Activated B cell treated with CpG ODN at 0.5 μM for 24 hours (primary cell): ENCODE results near the gene FAM3B. TPM values are rescaled to one million over a fixed set of nuclear protein-coding genes. Genes with fewer than 3 reads are reported as not detected.

Experiments
- ATAC-seq: fragments of 200-7000 bp; cut with Tn5 transposase; one replicate; pipeline ENCODE4 v1.10.0; 2021; ENCODE audit warnings: low read depth, mild to moderate bottlenecking, moderate library complexity
- CTCF ChIA-PET: fragments of 350-600 bp; sonication (Branson Sonifier 250); formaldehyde crosslinking; loops from one replicate; lab custom pipeline; 2021; ENCODE audit warnings: antibody characterized with exemption; lab: Charles Lee
- POLR2A ChIA-PET: fragments of 350-600 bp; sonication (Branson Sonifier 250); formaldehyde crosslinking; loops from one replicate; lab custom pipeline; 2021; ENCODE audit warnings: antibody characterized with exemption; lab: Charles Lee
- DNase-seq: peaks from one replicate; pipeline ENCODE4 v3.0.0; 2022
- H3K27ac Mint-ChIP-seq: one replicate; pipeline ENCODE4 v1.8.0; 2020; ENCODE audit warnings: mixed read lengths
- H3K27me3 Mint-ChIP-seq: one replicate; pipeline ENCODE4 v1.8.0; 2021; ENCODE audit warnings: mixed read lengths
- H3K36me3 Mint-ChIP-seq: one replicate; pipeline ENCODE4 v1.8.0; 2021; ENCODE audit warnings: low read depth, mixed read lengths
- H3K4me1 Mint-ChIP-seq: one replicate; pipeline ENCODE4 v1.8.0; 2021; ENCODE audit warnings: mixed read lengths
- H3K4me3 Mint-ChIP-seq: one replicate; pipeline ENCODE4 v1.8.0; 2020; ENCODE audit warnings: mild to moderate bottlenecking, mixed read lengths
- H3K9me3 Mint-ChIP-seq: one replicate; pipeline ENCODE4 v1.8.0; 2020; ENCODE audit warnings: mixed read lengths
- intact Hi-C: fragments of 100-400 bp; cut with micrococcal nuclease; formaldehyde crosslinking; loops from one replicate; pipeline ENCODE4 v1.15.1; 2024
- total RNA-seq: library from RNA; stranded (reverse); gene quantifications from 2 replicates; pipeline ENCODE4 v1.2.3, GENCODE V29; 2022
- TF ChIP-seq, protein P1 (sequence below): fragments of 200-600 bp; IDR thresholded peaks from one replicate; pipeline ENCODE4 v1.8.0; 2022; ENCODE audit warnings: antibody characterized with exemption, mild to moderate bottlenecking

The FAM3B gene
- total RNA-seq, 1 donor from 2014 or later, result not detected

GRCh38 chr21:41280115-41280919, 36.3 kb upstream of the FAM3B start:
- ChIA-PET CTCF (interaction anchor here (5.3 to 7.0 kb wide), 2 partner anchors 111 to 177 kb away, joined by 49 to 165 read pairs; partner anchors contain the start of gene BACE2), POLR2A (no interaction called here)
- TF ChIP-seq, protein P1, sequence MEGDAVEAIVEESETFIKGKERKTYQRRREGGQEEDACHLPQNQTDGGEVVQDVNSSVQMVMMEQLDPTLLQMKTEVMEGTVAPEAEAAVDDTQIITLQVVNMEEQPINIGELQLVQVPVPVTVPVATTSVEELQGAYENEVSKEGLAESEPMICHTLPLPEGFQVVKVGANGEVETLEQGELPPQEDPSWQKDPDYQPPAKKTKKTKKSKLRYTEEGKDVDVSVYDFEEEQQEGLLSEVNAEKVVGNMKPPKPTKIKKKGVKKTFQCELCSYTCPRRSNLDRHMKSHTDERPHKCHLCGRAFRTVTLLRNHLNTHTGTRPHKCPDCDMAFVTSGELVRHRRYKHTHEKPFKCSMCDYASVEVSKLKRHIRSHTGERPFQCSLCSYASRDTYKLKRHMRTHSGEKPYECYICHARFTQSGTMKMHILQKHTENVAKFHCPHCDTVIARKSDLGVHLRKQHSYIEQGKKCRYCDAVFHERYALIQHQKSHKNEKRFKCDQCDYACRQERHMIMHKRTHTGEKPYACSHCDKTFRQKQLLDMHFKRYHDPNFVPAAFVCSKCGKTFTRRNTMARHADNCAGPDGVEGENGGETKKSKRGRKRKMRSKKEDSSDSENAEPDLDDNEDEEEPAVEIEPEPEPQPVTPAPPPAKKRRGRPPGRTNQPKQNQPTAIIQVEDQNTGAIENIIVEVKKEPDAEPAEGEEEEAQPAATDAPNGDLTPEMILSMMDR, result no peak
- ATAC-seq (no peak), DNase-seq (no peak)
- Mint-ChIP-seq H3K9me3 (no peaks in the 10 kb centered on the region), H3K4me1 (peaks cover 2% of the 10 kb centered on the region), H3K36me3 (peaks cover 19% of the 10 kb centered on the region), H3K4me3 (no peak overlapping the region), H3K27ac (no peak overlapping the region), H3K27me3 (no peaks in the 10 kb centered on the region)
- intact Hi-C loops, result loop anchor here (5.0 kb wide), 3 partner anchors 158 to 837 kb away; partner anchors contain the start of gene RIPK4

GRCh38 chr21:41282412-41282811, 34.2 kb upstream of the FAM3B start:
- ATAC-seq, result no peak
- DNase-seq, result no peak
- Mint-ChIP-seq H3K4me3 (no peak overlapping the region), H3K9me3 (no peaks in the 10 kb centered on the region), H3K27me3 (no peaks in the 10 kb centered on the region), H3K27ac (no peak overlapping the region), H3K4me1 (peaks cover 2% of the 10 kb centered on the region), H3K36me3 (no peaks in the 10 kb centered on the region)
- TF ChIP-seq, protein P1, result no peak
- CTCF ChIA-PET, result interaction anchor here (0.7 to 7.0 kb wide), 23 partner anchors 10 to 835 kb away, joined by 3 to 165 read pairs (median 10); partner anchors contain the start of gene BACE2
- intact Hi-C loops, result loop anchor here (5.0 kb wide), 3 partner anchors 160 to 835 kb away; partner anchors contain the start of gene RIPK4
- POLR2A ChIA-PET, result no interaction called here

GRCh38 chr21:41283211-41283818, 33.3 kb upstream of the FAM3B start:
- intact Hi-C loops, result loop anchor here (1.0 to 5.0 kb wide), 6 partner anchors 86 to 834 kb away; partner anchors contain the start of gene RIPK4
- no peaks in the 10 kb centered on the region for H3K27me3 Mint-ChIP-seq
- POLR2A ChIA-PET, result interaction anchor here (1.0 to 1.6 kb wide), 4 partner anchors 78 to 177 kb away, joined by 3 to 15 read pairs (median 5); no protein-coding TSS in a partner anchor
- no peaks in the 10 kb centered on the region for H3K36me3 Mint-ChIP-seq
- TF ChIP-seq, protein P1, result no peak
- no peak overlapping the region for H3K27ac Mint-ChIP-seq
- ATAC-seq (peak; percentile 93), DNase-seq (no peak)
- CTCF ChIA-PET, result interaction anchor here (0.6 to 7.0 kb wide), 47 partner anchors 9 to 834 kb away, joined by 3 to 165 read pairs (median 4); partner anchors contain the start of gene BACE2
- no peak overlapping the region for H3K4me3 Mint-ChIP-seq
- H3K4me1 Mint-ChIP-seq, result peaks cover 2% of the 10 kb centered on the region
- H3K9me3 Mint-ChIP-seq, result no peaks in the 10 kb centered on the region

DNA sequence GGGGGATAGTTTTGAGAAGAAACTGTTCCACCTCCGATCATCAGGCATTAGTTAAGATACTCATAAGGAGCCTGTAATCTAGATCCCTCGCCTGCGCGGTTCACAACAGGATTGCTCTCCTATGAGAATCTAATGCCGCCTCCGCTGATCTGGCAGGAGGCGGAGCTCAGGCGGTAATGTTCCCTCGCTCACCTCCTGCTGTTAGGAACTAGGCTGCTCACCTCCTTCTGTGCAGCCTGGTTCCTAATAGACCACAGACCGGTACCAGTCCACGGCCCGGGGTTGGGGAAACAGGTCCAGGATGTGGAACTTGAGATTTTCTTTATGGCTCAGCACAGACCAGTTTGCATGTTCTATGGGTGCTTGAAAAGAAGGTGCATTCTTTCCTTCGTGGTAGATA, 27.2 kb upstream of the FAM3B start:
- Mint-ChIP-seq H3K9me3 (no peaks in the 10 kb centered on the region), H3K36me3 (no peaks in the 10 kb centered on the region), H3K4me3 (no peak overlapping the region), H3K27ac (no peak overlapping the region), H3K4me1 (peaks cover 8% of the 10 kb centered on the region), H3K27me3 (peaks cover 26% of the 10 kb centered on the region)
- POLR2A ChIA-PET, result no interaction called here
- CTCF ChIA-PET, result interaction anchor here (0.6 kb wide), 1 partner anchor 488 kb away, joined by 3 read pairs; no protein-coding TSS in a partner anchor
- DNase-seq (no peak), ATAC-seq (no peak)
- intact Hi-C loops, result no loop called here
- TF ChIP-seq, protein P1, result no peak
